Measurements from ENCODE around the gene DCAF5. TPM values are rescaled to one million over a fixed set of nuclear protein-coding genes. Genes with fewer than 3 reads are reported as not detected.

Gene DCAF5
- total and polyA plus RNA-seq, 2 of the 13 experiments (the other 11 are each of a cell fraction or from before 2014, with no cell fraction given), result 13.4 to 31.6 TPM

DNA sequence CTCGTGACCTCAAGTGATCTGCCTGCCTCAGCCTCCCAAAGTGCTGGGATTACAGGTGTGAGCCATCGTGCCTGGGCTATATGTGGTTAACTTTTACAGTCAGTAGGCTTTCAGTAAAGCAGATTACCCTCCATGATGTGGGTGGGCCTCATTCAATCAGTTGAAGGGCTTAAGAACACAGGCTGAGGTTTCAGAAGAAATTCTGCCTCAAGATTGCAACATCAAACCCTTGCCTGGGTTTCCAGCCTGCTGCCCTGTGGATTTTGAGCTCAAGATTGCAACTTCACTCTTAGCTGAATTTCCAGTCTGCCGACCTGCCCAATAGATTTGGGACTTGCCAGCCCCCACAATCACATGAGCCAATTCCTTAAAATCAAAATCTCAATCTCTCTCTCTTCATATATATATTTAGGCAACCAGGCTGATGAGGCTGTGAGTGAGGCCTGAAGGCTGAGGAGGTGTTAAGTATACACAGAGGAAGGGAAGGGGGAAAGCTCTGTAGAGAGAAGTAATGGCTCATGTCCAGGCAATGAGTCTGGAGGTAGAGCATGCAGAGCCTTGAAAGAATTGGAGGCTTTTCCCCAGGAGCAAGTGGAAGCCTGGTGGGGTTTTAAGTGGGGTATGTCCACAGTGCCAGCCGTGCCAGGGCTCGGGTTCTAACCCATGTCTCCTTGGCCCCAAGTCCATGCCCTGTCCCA is 140.5 kb downstream of the DCAF5 start:
- H3K9ac ChIP-seq (ENCODE audit: insufficient read depth, low read depth, low read length), result no peak overlapping the region
- ATAC-seq, result no peak
- no peaks in the 10 kb centered on the region for H3K27me3 ChIP-seq (ENCODE audit: control insufficient read depth in 1 of 2, insufficient read depth in 2 of 2, low read length in 2 of 2)
- H3K36me3 ChIP-seq (replicated peaks in 1 of 2; ENCODE audit: control insufficient read depth in 1 of 2, insufficient read depth in 2 of 2, low read length in 2 of 2), result no peaks in the 10 kb centered on the region
- no peaks in the 10 kb centered on the region for H3K9me3 ChIP-seq (ENCODE audit: low read length)
- FAIRE-seq, result no peak
- ChIA-PET POLR2A (no interaction called here), CTCF (ENCODE audit: low intra/inter-chr PET ratio, low total read pairs) (no interaction called here)
- H3K4me1 ChIP-seq (ENCODE audit: insufficient read depth, low read length), result peaks cover 19% of the 10 kb centered on the region
- in situ Hi-C loops (cut with HindIII; ENCODE audit: extremely low pct_ligation_motif_present, low pct_unique_long_range_greater_than_20kb), result no loop called here
- no peak overlapping the region for H3K4me2 ChIP-seq (ENCODE audit: low read depth, low read length)
- BruUV-seq (replicated peaks), result no TSS peak
- no peaks in the 10 kb centered on the region for H3K79me2 ChIP-seq (ENCODE audit: insufficient read depth, low read length)
- no peak overlapping the region for H3K4me3 ChIP-seq (replicated peaks in 1 of 3; ENCODE audit: insufficient read depth in 1 of 3, low read depth in 2 of 3, low read length in 3 of 3)
- intact Hi-C loops (cut with micrococcal nuclease; ENCODE audit: unreplicated experiment), result no loop called here
- no peak overlapping the region for H3K27ac ChIP-seq (ENCODE audit: extremely low read length, insufficient read depth, low read length)
- TF ChIP-seq RARG (CRISPR knock-in tag; IDR thresholded peaks at IDR 0.05; ENCODE audit: low read depth) (no peak), ZFP41 (CRISPR knock-in tag; IDR thresholded peaks at IDR 0.05; ENCODE audit: borderline replicate concordance) (no peak), ZNF331 (CRISPR knock-in tag; IDR thresholded peaks at IDR 0.05) (no peak), CEBPB (IDR thresholded peaks at IDR 0.05; ENCODE audit: borderline replicate concordance, low read depth, low read length) (peak; percentile 58), ZMYM3 (CRISPR knock-in tag; IDR thresholded peaks at IDR 0.05) (0 out of 2 replicates have a peak, but pooled peaks have one; percentile 9), NR3C1 (CRISPR knock-in tag; IDR thresholded peaks at IDR 0.05) (no peak), SMARCC2 (IDR thresholded peaks at IDR 0.05) (no peak)
- WGBS (ENCODE audit: low lambda C conversion rate), result 18% methylated on average over 5 of the region's 5 CpGs
- no peak overlapping the region for H2AFZ ChIP-seq (ENCODE audit: low read length)
- DNase-seq (ENCODE audit: low spot score), result no peak
- H4K20me1 ChIP-seq (ENCODE audit: insufficient read depth, low read length), result no peaks in the 10 kb centered on the region

DNA sequence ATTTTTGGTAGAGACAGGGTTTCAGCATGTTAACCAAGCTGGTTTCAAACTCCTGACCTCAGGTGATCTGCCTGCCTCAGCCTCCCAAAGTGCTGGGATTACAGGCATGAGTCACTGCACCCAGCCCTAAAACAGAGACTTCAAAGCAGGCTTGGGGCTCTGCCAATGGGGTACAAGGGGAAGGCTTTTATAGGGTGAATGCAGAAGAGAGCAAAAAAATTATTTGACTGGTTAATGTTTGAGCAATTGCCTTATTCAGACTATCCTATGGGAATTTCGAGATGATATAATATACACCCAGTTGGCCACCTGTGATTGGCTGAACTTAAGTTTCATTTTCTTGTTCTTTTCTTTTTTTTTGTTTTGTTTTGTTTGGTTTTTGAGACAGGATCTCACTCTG is 142.3 kb downstream of the DCAF5 start:
- no peak for FAIRE-seq
- BruUV-seq (replicated peaks), result no TSS peak
- intact Hi-C loops (cut with micrococcal nuclease; ENCODE audit: unreplicated experiment) (no loop called here), in situ Hi-C loops (cut with HindIII; ENCODE audit: extremely low pct_ligation_motif_present, low pct_unique_long_range_greater_than_20kb) (no loop called here)
- peaks cover 33% of the 10 kb centered on the region for H3K4me1 ChIP-seq (ENCODE audit: insufficient read depth, low read length)
- H3K79me2 ChIP-seq (ENCODE audit: insufficient read depth, low read length), result no peaks in the 10 kb centered on the region
- no peak overlapping the region for H2AFZ ChIP-seq (ENCODE audit: low read length)
- no peaks in the 10 kb centered on the region for H3K36me3 ChIP-seq (replicated peaks in 1 of 2; ENCODE audit: control insufficient read depth in 1 of 2, insufficient read depth in 2 of 2, low read length in 2 of 2)
- no peak for ATAC-seq
- ChIA-PET POLR2A (no interaction called here), CTCF (ENCODE audit: low intra/inter-chr PET ratio, low total read pairs) (no interaction called here)
- H4K20me1 ChIP-seq (ENCODE audit: insufficient read depth, low read length), result no peaks in the 10 kb centered on the region
- no peaks in the 10 kb centered on the region for H3K9me3 ChIP-seq (ENCODE audit: low read length)
- 39% methylated on average over 1 of the region's 1 CpG for WGBS (ENCODE audit: low lambda C conversion rate)
- no peak overlapping the region for H3K9ac ChIP-seq (ENCODE audit: insufficient read depth, low read depth, low read length)
- H3K4me3 ChIP-seq (replicated peaks in 1 of 3; ENCODE audit: insufficient read depth in 1 of 3, low read depth in 2 of 3, low read length in 3 of 3), result no peak overlapping the region
- H3K4me2 ChIP-seq (ENCODE audit: low read depth, low read length), result no peak overlapping the region; the same call in 1 of the 2 replicates
- H3K27me3 ChIP-seq (ENCODE audit: control insufficient read depth in 1 of 2, insufficient read depth in 2 of 2, low read length in 2 of 2), result peaks cover 0 to 4% of the 10 kb centered on the region in 2 experiments; a peak in 1 of 5 replicates
- TF ChIP-seq RBFOX2 (IDR thresholded peaks at IDR 0.05; ENCODE audit: low read depth, low read length) (no peak), NR2C2 (CRISPR knock-in tag; IDR thresholded peaks at IDR 0.05; ENCODE audit: borderline replicate concordance) (no peak), HCFC1 (IDR thresholded peaks at IDR 0.05; ENCODE audit: low read depth, low read length) (no peak), ZNF343 (CRISPR knock-in tag; IDR thresholded peaks at IDR 0.05) (no peak), ZNF768 (CRISPR knock-in tag; IDR thresholded peaks at IDR 0.05) (no peak), RXRA (CRISPR knock-in tag; IDR thresholded peaks at IDR 0.05) (no peak), SIX1 (CRISPR knock-in tag; IDR thresholded peaks at IDR 0.05; ENCODE audit: borderline replicate concordance) (no peak)
- DNase-seq (ENCODE audit: low spot score), result no peak
- H3K27ac ChIP-seq (ENCODE audit: extremely low read length, insufficient read depth, low read length), result no peak overlapping the region

All from HepG2 (cell line).